Kidney (tissue), 14 donors: ENCODE data around the gene BTF3L4. TPM values are rescaled to one million over a fixed set of nuclear protein-coding genes. Genes with fewer than 3 reads are reported as not detected.
"Not testable (repeated sequence)": the region's sequence is repeated elsewhere in the genome, so short reads cannot be mapped to it uniquely, and the experiment has no call there.

ENCODE experiments used
- DNase-seq, 5 donors: peaks; one replicate each; pipeline ENCODE4 v3.0.0-alpha.2; 2013 to 2020
- FAIRE-seq: peaks from 2 replicates; lab custom pipeline; 2012; peaks lifted over from hg19 to GRCh38; lab: Jason Lieb, UNC
- H3K27ac ChIP-seq, 2 donors: one replicate each; pipeline ENCODE4 v1.7.0; 2013; ENCODE audit warnings: low read depth in 2 of 2, low read length in 2 of 2, inconsistent platforms in 1 of 2
- H3K27me3 ChIP-seq: one replicate; pipeline ENCODE4 v1.7.1; 2013; ENCODE audit warnings: low read length, inconsistent platforms; ENCODE audit not compliant: control insufficient read depth, insufficient read depth
- H3K36me3 ChIP-seq, 3 donors: one replicate each; pipeline versions ENCODE4 v1.7.0 to v1.7.1; 2013; ENCODE audit warnings: low read length in 3 of 3, control low read depth in 1 of 3, inconsistent platforms in 1 of 3; ENCODE audit not compliant: insufficient read depth in 3 of 3, control insufficient read depth in 2 of 3
- H3K4me1 ChIP-seq, 3 donors: one replicate each; pipeline versions ENCODE4 v1.7.0 to v1.7.1; 2013; ENCODE audit warnings: low read length in 3 of 3, inconsistent platforms in 1 of 3, low read depth in 1 of 3; ENCODE audit not compliant: control insufficient read depth in 2 of 3, insufficient read depth in 2 of 3
- H3K4me3 ChIP-seq, 3 donors: one replicate each; pipeline versions ENCODE4 v1.7.0 to v1.8.1; 2013; ENCODE audit warnings: low read length in 3 of 3, control low read depth in 1 of 3, inconsistent platforms in 1 of 3
- H3K9ac ChIP-seq, 3 donors: one replicate each; pipeline versions ENCODE4 v1.7.0 to v1.7.1; 2013; ENCODE audit warnings: low read length in 3 of 3, control low read depth in 1 of 3, inconsistent platforms in 1 of 3
- H3K9me3 ChIP-seq, 3 donors: one replicate each; pipeline versions ENCODE4 v1.7.0 to v1.7.1; 2013; ENCODE audit warnings: low read length in 3 of 3, control low read depth in 1 of 3, inconsistent platforms in 1 of 3; ENCODE audit not compliant: control insufficient read depth in 2 of 3, insufficient read depth in 1 of 3
- intact Hi-C: fragments of 100-400 bp; cut with DNase I; formaldehyde crosslinking; loops from one replicate; pipeline ENCODE4 v1.11.1; 2022
- polyA plus RNA-seq: library from polyadenylated mRNA; stranded (reverse); fragments of 350-450 nt; fragmentation: Illumina TruSeq; extraction: RNeasy Lipid Tissue Mini Kit (QIAGEN cat#74804); gene quantifications from one replicate; pipeline ENCODE4 v1.2.3, GENCODE V29; 2014; ENCODE audit warnings: low read depth, low replicate concordance; ENCODE audit not compliant: insufficient read depth
- total RNA-seq: library from RNA; stranded (reverse); fragmentation: NEBNext Ultra II Directional; extraction: Animal tissue kit (Norgen Biotek cat#: 25700); gene quantifications from one replicate; pipeline ENCODE4 v1.2.1, GENCODE V29; 2021
- TF ChIP-seq, protein P1 (sequence below): IDR thresholded peaks from 3 replicates; pipeline ENCODE4 v1.5.1; 2012; ENCODE audit warnings: mild to moderate bottlenecking, moderate library complexity, borderline replicate concordance; ENCODE audit not compliant: insufficient read depth; ENCODE audit errors: extremely low read depth
- donor health status: control.
- donor health status: control.
- donor health status: control.
- donor health status: control.
- donor health status: control.
- donor health status: DM: yes; HTN: yes; CAD: no.
- donor health status: Normal renal cell carcinoma (clear cell type).

Gene BTF3L4
- total and polyA plus RNA-seq, 2 donors from 2014 or later: 41.5 to 45.3 TPM

DNA sequence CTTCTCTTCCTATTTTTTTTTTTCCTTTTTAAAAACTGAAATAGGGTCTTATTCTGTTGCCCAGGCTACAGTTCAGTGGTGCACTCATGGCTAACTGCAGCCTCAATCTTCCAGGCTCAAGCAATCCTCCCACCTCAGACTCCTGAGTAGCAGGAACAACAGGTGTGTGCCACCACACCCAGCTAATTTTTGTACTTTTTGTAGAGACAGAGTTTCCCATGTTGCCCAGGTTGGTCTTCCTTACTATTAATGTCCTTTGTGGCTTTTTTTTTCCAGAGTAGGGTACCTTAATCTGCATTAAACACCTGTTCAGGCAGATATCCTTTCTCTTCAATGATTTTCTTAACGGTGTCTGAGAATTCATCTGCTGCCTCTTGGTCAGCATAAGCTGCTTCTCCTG is 18.2 kb upstream of the BTF3L4 start:
- Histone ChIP-seq H3K27me3 (no peaks in the 10 kb centered on the region), H3K9me3 (no peaks in the 10 kb centered on the region), H3K9ac (no peak overlapping the region), H3K4me3 (no peak overlapping the region), H3K27ac (no peak overlapping the region), H3K36me3 (peaks cover 0 to 2% (median 0%) of the 10 kb centered on the region in 3 donors), H3K4me1 (no peaks in the 10 kb centered on the region)
- TF ChIP-seq, protein P1, sequence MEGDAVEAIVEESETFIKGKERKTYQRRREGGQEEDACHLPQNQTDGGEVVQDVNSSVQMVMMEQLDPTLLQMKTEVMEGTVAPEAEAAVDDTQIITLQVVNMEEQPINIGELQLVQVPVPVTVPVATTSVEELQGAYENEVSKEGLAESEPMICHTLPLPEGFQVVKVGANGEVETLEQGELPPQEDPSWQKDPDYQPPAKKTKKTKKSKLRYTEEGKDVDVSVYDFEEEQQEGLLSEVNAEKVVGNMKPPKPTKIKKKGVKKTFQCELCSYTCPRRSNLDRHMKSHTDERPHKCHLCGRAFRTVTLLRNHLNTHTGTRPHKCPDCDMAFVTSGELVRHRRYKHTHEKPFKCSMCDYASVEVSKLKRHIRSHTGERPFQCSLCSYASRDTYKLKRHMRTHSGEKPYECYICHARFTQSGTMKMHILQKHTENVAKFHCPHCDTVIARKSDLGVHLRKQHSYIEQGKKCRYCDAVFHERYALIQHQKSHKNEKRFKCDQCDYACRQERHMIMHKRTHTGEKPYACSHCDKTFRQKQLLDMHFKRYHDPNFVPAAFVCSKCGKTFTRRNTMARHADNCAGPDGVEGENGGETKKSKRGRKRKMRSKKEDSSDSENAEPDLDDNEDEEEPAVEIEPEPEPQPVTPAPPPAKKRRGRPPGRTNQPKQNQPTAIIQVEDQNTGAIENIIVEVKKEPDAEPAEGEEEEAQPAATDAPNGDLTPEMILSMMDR: no peak
- intact Hi-C loops: no loop called here
- no peak for FAIRE-seq
- DNase-seq: no peak

DNA sequence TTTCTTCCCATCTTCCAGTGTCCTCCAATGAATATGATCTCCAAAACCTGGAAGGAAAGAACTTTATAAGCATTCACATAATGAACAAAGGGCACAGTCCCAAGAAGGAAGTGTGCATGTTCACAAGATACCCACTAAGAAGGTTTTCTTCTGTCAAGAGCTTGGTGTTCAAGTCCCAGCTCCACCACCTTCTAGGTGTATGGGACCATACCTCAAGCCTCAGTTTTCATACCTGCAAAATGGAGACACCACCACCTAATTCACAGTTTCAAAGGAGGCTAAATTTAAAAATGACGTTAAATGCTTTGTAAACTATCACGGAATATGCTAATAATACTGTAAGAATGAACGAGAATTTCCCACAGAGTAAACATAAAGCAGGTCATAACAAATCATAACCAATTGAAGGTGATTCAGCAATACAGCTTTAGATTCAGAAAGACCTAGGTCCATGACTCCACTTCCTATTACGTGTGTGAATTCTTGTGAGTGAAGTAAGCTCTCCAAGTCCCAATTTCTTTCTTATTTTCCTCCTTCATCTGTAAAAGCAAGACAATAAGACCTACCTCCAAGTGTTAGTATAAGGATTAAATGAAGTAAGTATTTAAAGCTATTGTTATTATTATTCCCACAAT is 14.4 kb upstream of the BTF3L4 start:
- no peak for FAIRE-seq
- TF ChIP-seq, protein P1: no peak

DNA sequence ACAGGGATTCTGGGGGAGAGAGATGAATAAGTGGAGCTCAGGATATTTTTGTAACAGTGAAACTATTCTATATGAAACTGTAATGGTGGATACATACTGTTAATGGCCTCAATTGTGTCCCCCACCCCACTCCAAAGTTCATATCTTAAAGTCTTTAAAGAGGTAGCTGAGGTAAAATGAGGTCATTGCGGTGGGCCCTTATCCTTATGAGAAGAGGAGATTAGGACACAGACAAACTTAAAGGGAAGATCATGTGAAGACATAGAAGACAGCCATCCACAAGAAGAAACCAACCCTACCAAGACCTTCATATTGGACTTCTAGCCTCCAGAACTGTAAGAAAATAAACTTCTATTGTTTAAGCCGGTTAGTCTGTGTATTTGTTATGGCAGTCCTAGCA is 10.9 kb upstream of the BTF3L4 start:
- Histone ChIP-seq H3K9ac (no peak overlapping the region), H3K9me3 (no peaks in the 10 kb centered on the region), H3K36me3 (no peaks in the 10 kb centered on the region), H3K4me3 (no peak overlapping the region), H3K27ac (no peak overlapping the region), H3K4me1 (no peaks in the 10 kb centered on the region), H3K27me3 (no peaks in the 10 kb centered on the region)
- FAIRE-seq: no peak
- TF ChIP-seq, protein P1: no peak
- intact Hi-C loops: no loop called here
- DNase-seq: no peak

More for the DNA sequence above, 14.4 kb upstream of the BTF3L4 start:
- Histone ChIP-seq H3K27ac (no peak overlapping the region), H3K4me3 (no peak overlapping the region), H3K36me3 (no peaks in the 10 kb centered on the region), H3K9me3 (no peaks in the 10 kb centered on the region), H3K9ac (no peak overlapping the region), H3K27me3 (no peaks in the 10 kb centered on the region), H3K4me1 (no peaks in the 10 kb centered on the region)
- intact Hi-C loops: no loop called here
- no peak for DNase-seq

DNA sequence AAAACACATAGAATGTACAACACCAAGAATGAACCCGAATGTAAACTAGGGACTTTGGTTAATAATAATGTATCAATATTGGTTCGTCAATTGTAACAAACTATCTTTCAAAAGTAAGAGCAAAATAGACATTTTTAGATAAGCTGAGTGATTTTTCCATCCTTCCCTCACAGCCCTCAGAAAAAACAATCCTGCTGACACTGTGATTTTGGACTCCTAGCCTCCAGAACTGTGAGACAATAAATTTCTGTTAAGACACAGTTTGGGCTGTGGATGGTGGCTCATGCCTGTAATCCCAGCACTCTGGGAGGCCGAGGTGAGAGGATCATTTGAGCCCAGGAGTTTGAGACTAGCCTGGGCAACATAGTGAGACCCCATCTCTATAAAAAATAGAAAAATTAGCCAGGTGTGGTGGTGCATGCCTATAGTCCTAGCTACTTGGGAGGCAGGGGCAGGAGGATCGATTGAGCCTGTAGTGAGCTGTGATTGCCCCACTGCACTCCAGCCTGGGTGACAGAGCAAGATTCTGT is 10.4 kb upstream of the BTF3L4 start:
- H3K27ac ChIP-seq, FAIRE-seq, H3K36me3 ChIP-seq, intact Hi-C loops, H3K9me3 ChIP-seq, H3K4me1 ChIP-seq, DNase-seq, H3K27me3 ChIP-seq, H3K9ac ChIP-seq, H3K4me3 ChIP-seq: not testable (repeated sequence)

DNA sequence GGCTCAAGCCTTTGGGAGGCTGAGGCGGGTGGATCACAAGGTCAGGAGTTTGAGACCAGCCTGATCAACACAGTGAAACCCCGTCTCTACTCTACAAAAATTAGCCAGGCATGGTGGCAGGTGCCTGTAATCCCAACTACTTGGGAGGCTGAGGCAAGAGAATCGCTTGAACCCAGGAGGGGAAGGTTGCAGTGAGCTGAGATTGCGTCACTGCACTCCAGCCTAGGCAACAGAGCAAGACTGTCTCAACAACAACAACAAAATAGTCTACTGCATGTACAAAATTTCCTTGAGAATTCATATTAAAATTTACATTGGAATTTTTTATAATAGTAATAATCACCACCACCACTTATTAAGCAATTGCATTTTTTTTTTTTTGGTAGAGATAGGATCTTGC is 6.8 kb upstream of the BTF3L4 start:
- H3K9ac ChIP-seq, H3K9me3 ChIP-seq, H3K27ac ChIP-seq, H3K36me3 ChIP-seq, DNase-seq, H3K4me3 ChIP-seq, FAIRE-seq, H3K4me1 ChIP-seq, intact Hi-C loops, H3K27me3 ChIP-seq: not testable (repeated sequence)
